Natural killer cell treated with Interleukin-12 subunit alpha and Interleukin-12 subunit beta and Interleukin-15 and Interleukin-18, amount 100 ng/mL, for 72 hours (primary cell): ENCODE measurements around the gene FKRP. TPM values are rescaled to one million over a fixed set of nuclear protein-coding genes. Genes with fewer than 3 reads are reported as not detected.

ENCODE experiments used
- ATAC-seq, 2 donors: fragments of 150-1000 bp; cut with Tn5 transposase in 1 of 2; sonication (Bioruptor Pico), chemical (Tn5 transposase) in 1 of 2; 2 replicates each; pipeline ENCODE4 v1.10.0; 2021
- DNase-seq: peaks from one replicate; pipeline ENCODE4 v3.0.0; 2022; ENCODE audit warnings: low spot score
- H3K27ac Mint-ChIP-seq, 2 donors: 1 replicate in 1 of 2; 2 replicates in 1 of 2; pipeline ENCODE4 v1.8.0; 2022; ENCODE audit warnings: mixed read lengths in 2 of 2, mild to moderate bottlenecking in 1 of 2, moderate library complexity in 1 of 2
- H3K27me3 Mint-ChIP-seq, 2 donors: 1 replicate in 1 of 2; 2 replicates in 1 of 2; pipeline ENCODE4 v1.8.0; 2022; ENCODE audit warnings: mixed read lengths in 2 of 2
- H3K36me3 Mint-ChIP-seq: one replicate; pipeline ENCODE4 v1.8.0; 2022; ENCODE audit warnings: mixed read lengths
- H3K4me1 Mint-ChIP-seq, 2 donors: 1 replicate in 1 of 2; 2 replicates in 1 of 2; pipeline ENCODE4 v1.8.0; 2022; ENCODE audit warnings: low read depth in 2 of 2, mixed read lengths in 2 of 2, mild to moderate bottlenecking in 1 of 2
- H3K4me3 Mint-ChIP-seq: one replicate; pipeline ENCODE4 v1.8.0; 2022; ENCODE audit warnings: mixed read lengths
- H3K9me3 Mint-ChIP-seq: 2 replicates; pipeline ENCODE4 v1.8.0; 2022; ENCODE audit warnings: mixed read lengths
- total RNA-seq, 2 donors: library from RNA; stranded (reverse); gene quantifications; one replicate each; pipeline ENCODE4 v1.2.3, GENCODE V29; 2022

Gene FKRP
- total RNA-seq, 2 donors from 2014 or later: 16.4 to 25.4 TPM

- peak; percentile 75 to 80 for ATAC-seq
- H3K27me3 Mint-ChIP-seq: no peaks in the 10 kb centered on the region
- no peaks in the 10 kb centered on the region for H3K9me3 Mint-ChIP-seq
- H3K27ac Mint-ChIP-seq: peak overlapping the region in 1 of 2 donors; percentile 33
- DNase-seq: peak; percentile 72
- H3K4me3 Mint-ChIP-seq: no peak overlapping the region
- H3K4me1 Mint-ChIP-seq: peaks cover 25 to 44% of the 10 kb centered on the region in 2 donors
- no peaks in the 10 kb centered on the region for H3K36me3 Mint-ChIP-seq
Measured at GRCh38 chr19:46723023-46723461, 22.8 kb upstream of the FKRP start.

DNA sequence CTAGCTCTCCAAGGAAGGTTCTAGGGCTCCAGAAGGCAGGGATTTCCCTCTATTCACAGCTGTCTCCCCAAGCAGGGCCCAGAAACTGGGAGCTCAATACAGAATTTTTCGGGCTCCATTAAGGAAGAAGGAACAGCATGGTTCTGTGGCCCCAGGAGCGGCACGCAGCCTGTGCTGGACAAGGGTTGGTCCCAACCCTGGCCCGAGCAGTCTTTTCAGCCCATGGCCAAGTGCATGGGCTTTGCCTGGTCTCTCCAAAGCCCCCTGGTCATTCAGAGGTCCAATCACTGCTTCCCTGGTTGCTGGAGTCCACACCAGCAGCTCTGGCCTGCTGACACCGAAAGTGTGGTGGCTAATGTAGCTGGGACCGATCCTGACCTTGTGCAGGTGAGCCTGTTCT is 22.4 kb upstream of the FKRP start:
- Mint-ChIP-seq H3K4me1 (peaks cover 21 to 40% of the 10 kb centered on the region in 2 donors), H3K9me3 (no peaks in the 10 kb centered on the region), H3K27me3 (no peaks in the 10 kb centered on the region), H3K36me3 (no peaks in the 10 kb centered on the region), H3K4me3 (no peak overlapping the region), H3K27ac (peak overlapping the region in 1 of 2 donors; percentile 33)
- peak; percentile 57 for DNase-seq
- no peak for ATAC-seq

- Mint-ChIP-seq H3K9me3 (no peaks in the 10 kb centered on the region), H3K4me3 (no peak overlapping the region), H3K27me3 (no peaks in the 10 kb centered on the region), H3K27ac (peak overlapping the region in 1 of 2 donors; percentile 66), H3K4me1 (peaks cover 18 to 40% of the 10 kb centered on the region in 2 donors), H3K36me3 (no peaks in the 10 kb centered on the region)
- DNase-seq (peak; percentile 45), ATAC-seq (no peak)
Measured at GRCh38 chr19:46724468-46724867, 21.4 kb upstream of the FKRP start.

- Mint-ChIP-seq H3K27me3 (no peaks in the 10 kb centered on the region), H3K27ac (no peak overlapping the region), H3K4me3 (no peak overlapping the region), H3K36me3 (no peaks in the 10 kb centered on the region), H3K9me3 (no peaks in the 10 kb centered on the region), H3K4me1 (peaks cover 15 to 39% of the 10 kb centered on the region in 2 donors)
- no peak for DNase-seq
- no peak for ATAC-seq
Measured at GRCh38 chr19:46725036-46725820, 20.6 kb upstream of the FKRP start.

DNA sequence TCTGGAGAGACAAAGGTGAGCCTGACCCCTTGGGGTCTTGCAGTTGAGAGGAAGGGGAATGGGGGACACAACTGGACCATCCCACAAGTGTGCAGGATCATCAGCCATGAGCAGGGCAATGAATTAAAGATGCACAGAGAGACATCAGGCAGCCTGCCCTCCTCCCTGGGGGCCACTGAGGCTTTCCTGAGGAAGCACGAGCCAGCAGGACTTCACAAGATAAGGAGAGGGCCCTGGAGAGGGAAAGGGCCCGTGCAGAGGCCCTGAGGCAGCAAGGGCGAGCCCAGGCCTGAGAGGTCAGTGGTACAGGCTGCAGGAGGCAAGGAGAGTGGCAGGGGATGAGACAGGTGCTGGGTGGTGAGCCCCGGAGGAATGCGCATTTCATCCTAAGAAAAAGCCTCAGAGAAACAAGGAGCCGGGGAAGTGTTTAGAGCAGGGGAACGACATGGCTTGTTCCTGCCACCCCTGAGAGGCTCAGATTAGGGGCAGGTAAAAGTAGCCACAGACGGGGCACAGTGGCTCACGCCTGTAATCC is 19.9 kb upstream of the FKRP start:
- no peak overlapping the region for H3K27ac Mint-ChIP-seq
- H3K36me3 Mint-ChIP-seq: no peaks in the 10 kb centered on the region
- H3K9me3 Mint-ChIP-seq: no peaks in the 10 kb centered on the region
- peaks cover 17 to 40% of the 10 kb centered on the region in 2 donors for H3K4me1 Mint-ChIP-seq
- H3K27me3 Mint-ChIP-seq: no peaks in the 10 kb centered on the region
- ATAC-seq (no peak), DNase-seq (peak; percentile 55)
- no peak overlapping the region for H3K4me3 Mint-ChIP-seq

DNA sequence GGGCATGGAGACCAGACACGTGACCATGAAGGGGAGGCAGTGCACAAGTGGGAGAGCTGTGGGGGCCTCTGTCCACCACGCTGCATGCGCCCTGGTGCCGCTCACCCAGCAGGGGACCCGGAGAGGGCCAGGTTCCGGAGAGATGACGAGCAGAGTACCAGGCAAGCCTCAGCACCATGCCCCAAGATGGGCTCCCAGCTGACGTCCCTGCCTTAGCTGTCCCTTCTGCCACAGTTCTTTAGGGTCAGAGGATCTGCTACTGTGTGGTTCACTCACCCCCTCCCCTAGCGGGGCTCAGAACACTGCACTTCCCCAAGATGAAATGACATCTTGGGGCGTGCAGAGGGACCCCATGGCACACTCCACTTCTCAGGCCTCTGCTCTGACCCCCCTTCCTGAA is 19.3 kb upstream of the FKRP start:
- ATAC-seq (no peak), DNase-seq (peak; percentile 8)
- H3K27ac Mint-ChIP-seq: no peak overlapping the region
- H3K36me3 Mint-ChIP-seq: no peaks in the 10 kb centered on the region
- H3K4me3 Mint-ChIP-seq: no peak overlapping the region
- no peaks in the 10 kb centered on the region for H3K9me3 Mint-ChIP-seq
- peaks cover 23 to 43% of the 10 kb centered on the region in 2 donors for H3K4me1 Mint-ChIP-seq
- H3K27me3 Mint-ChIP-seq: no peaks in the 10 kb centered on the region

DNA sequence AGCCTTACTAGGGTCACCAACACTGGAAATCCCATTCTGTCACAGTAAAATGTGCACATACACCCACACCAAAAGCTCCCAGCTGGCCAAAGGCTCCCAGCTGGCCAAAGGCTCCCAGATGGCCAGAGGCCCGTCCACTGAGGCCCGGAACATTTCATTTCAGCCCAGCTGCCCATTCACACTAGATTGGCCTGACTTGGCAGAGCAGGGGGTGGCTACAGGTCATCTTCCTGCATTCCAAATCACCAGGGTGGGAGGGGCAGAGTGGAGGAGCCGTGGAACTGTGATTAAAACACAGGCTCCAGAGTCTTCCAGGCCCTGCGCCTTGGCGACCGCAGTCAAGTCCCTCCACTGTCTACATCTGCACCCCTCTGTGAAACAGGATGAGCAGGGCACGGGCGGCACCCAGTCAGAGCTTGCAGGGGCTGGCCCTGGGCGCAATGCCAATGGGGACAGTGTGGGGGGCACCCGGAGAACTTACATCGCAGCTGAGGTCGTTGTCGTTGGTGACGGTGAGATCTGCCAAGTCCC is 18.8 kb upstream of the FKRP start:
- Mint-ChIP-seq H3K4me3 (no peak overlapping the region), H3K36me3 (no peaks in the 10 kb centered on the region), H3K9me3 (no peaks in the 10 kb centered on the region), H3K27ac (no peak overlapping the region), H3K27me3 (no peaks in the 10 kb centered on the region), H3K4me1 (peaks cover 26 to 45% of the 10 kb centered on the region in 2 donors)
- ATAC-seq: no peak
- DNase-seq: peak; percentile 49

DNA sequence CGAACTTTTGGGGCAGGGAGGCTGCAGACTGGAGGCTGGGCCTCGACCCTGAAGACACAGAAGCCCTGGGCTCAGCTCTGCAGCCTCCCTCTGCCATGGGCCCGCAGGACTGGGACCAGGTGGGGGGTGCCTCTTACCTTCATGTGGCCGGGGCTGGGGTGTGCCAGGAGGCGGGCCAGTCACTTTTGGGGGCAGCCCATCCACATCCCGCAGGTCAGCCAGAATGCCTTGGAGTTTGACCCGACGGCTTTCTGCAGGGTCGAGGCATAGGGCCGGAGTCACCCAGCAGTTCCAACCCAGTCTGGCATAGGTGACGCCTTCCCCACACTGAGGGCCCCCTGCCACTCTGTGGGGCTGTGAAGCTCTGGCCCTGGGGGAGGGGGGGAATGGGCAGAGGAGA is 18.1 kb upstream of the FKRP start:
- H3K36me3 Mint-ChIP-seq: no peaks in the 10 kb centered on the region
- no peak overlapping the region for H3K27ac Mint-ChIP-seq

DNA sequence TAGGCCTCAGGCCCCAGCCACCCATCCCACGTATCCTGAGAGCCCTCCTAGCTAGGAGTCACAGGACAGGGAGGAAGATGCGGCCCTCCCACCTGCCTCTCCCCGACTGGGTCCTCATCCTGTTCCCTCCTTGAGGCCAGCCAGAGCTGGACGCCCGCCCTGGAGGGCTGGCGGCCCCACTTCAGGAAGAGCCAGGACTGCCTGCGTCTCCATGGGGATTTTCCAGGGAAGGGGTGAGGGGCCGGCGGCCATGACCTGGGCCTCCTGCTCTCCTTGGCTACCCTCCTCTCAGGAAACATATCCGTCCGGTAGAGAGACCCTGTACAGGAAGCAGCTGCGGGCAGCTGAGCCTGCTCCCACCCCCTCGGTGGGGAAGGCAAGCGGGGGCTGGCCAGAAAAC is 17.6 kb upstream of the FKRP start:
- Mint-ChIP-seq H3K4me3 (no peak overlapping the region), H3K36me3 (no peaks in the 10 kb centered on the region), H3K27me3 (no peaks in the 10 kb centered on the region), H3K9me3 (no peaks in the 10 kb centered on the region), H3K4me1 (peaks cover 21 to 40% of the 10 kb centered on the region in 2 donors), H3K27ac (no peak overlapping the region)
- no peak for DNase-seq
- ATAC-seq: no peak

More for the DNA sequence above, 18.1 kb upstream of the FKRP start:
- Mint-ChIP-seq H3K4me3 (no peak overlapping the region), H3K4me1 (peaks cover 22 to 42% of the 10 kb centered on the region in 2 donors), H3K9me3 (no peaks in the 10 kb centered on the region), H3K27me3 (no peaks in the 10 kb centered on the region)
- ATAC-seq (no peak), DNase-seq (peak; percentile 56)

DNA sequence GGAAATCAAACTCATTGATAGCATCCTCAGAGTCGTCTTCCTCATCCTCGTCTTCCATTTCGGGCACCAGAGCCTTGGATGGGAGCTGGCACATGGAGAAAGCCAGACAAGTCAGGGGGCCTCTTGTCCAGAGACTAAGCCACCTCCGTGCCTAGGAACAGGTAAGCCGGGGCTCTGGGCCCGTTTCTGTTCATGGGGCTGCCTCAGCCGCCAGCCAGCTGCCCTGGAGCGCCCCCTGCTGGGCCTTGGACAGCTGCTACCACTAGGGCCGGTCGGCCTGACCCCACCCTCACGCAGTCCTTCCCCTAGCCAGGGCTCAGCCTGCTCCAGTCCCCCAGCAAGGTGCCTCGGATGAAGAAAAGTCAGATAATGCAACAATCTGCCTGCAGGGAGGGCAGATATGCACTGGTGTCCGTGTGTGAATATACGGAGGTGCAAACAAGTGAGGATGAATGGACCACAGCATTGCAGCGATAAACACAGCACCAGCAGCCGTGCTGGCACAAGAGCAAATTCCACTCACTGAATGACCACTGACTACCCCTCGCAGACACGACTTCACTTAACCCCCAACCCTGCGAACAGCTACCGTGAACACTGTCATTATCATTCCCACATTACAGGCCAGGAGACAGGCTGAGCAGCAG is 17.0 kb upstream of the FKRP start:
- H3K9me3 Mint-ChIP-seq: no peaks in the 10 kb centered on the region

DNA sequence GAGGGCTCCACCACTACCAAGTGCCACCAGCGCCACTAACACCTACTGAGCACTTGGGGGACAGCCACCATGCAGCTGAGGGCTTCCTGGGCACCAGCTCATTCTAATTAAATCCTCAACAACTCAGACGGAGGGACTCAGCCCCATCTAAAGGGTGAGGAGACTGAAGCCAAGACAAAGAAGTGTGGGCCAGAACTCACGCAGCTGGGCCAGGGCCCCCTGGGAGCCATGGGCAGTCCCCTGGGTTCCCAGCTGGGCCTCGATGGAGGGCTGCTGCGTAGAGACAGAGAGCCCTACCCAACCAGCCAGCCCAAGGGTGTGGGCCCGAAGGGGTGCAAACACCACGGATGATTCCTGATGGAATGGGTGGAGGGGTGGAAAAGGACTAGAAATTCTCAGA is 16.2 kb upstream of the FKRP start:
- Mint-ChIP-seq H3K4me1 (peaks cover 21 to 30% of the 10 kb centered on the region in 2 donors), H3K36me3 (peaks cover 5% of the 10 kb centered on the region), H3K27ac (no peak overlapping the region), H3K4me3 (no peak overlapping the region), H3K27me3 (no peaks in the 10 kb centered on the region), H3K9me3 (no peaks in the 10 kb centered on the region)
- DNase-seq: no peak
- no peak for ATAC-seq

More for the DNA sequence above, 17.0 kb upstream of the FKRP start:
- ATAC-seq (peak; percentile 77 to 83), DNase-seq (peak; percentile 78)
- Mint-ChIP-seq H3K4me1 (peaks cover 21 to 35% of the 10 kb centered on the region in 2 donors), H3K27ac (no peak overlapping the region), H3K27me3 (no peaks in the 10 kb centered on the region), H3K4me3 (no peak overlapping the region), H3K36me3 (peaks cover 2% of the 10 kb centered on the region)

- no peak for DNase-seq
- Mint-ChIP-seq H3K36me3 (peaks cover 5% of the 10 kb centered on the region), H3K4me3 (no peak overlapping the region)
Measured at GRCh38 chr19:46730187-46730586, 15.7 kb upstream of the FKRP start.

DNA sequence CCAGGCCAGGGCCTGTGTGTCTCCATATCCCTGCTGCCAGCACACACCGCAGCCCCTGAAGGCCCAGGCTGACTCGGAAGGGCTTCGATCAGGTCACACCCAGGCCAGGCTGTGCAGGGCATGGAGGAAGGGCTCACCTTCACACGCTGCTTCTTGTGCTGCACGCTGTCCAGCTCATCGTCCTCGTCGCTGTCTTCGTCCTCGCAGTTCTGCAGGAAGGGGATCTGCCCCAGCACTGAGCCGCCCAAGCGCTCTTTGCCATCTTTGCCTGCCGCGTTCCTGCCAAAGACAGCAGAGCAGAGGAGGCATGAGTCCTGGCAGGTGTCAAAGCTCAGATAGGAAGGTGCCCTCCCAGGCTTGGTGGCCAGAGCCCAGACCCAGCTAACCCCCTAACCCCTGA is 15.3 kb upstream of the FKRP start:
- H3K36me3 Mint-ChIP-seq: peaks cover 5% of the 10 kb centered on the region

More at GRCh38 chr19:46730187-46730586, 15.7 kb upstream of the FKRP start:
- Mint-ChIP-seq H3K27me3 (no peaks in the 10 kb centered on the region), H3K9me3 (no peaks in the 10 kb centered on the region), H3K27ac (no peak overlapping the region), H3K4me1 (peaks cover 21 to 30% of the 10 kb centered on the region in 2 donors)
- no peak for ATAC-seq

More for the DNA sequence above, 15.3 kb upstream of the FKRP start:
- H3K9me3 Mint-ChIP-seq: no peaks in the 10 kb centered on the region
- no peaks in the 10 kb centered on the region for H3K27me3 Mint-ChIP-seq
- H3K4me3 Mint-ChIP-seq: no peak overlapping the region
- DNase-seq: no peak
- ATAC-seq: no peak
- H3K27ac Mint-ChIP-seq: peak overlapping the region; percentile 4 to 80
- peaks cover 21 to 30% of the 10 kb centered on the region in 2 donors for H3K4me1 Mint-ChIP-seq
